HG03108 (cell line): Measurements from ENCODE around the gene RAD21L1.

ENCODE experiments used
- ATAC-seq: cut with Tn5 transposase; IDR thresholded peaks from one replicate; pipeline ENCODE4 v1.9.1; 2021; ENCODE audit warnings: moderate library complexity; ENCODE audit not compliant: unreplicated experiment

Gene RAD21L1

DNA sequence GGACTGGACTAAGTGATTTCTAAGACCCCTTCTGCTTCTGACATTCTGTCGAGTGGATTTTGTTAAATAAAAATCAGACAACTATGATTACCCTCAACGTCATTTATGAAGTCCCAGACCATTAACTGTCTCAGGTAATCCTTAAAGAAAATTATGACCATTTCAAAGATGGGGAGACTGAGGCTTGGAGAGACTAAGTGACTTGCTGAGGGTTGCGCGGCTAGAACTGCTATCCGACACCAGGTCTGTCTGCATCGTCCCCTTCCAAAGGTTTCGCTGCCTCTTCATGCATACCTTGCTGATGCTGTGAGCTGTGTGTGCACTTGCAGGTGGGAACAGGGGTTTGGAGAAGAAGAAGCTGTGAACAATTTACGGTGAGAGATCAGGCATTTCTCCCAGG is 43.4 kb downstream of the RAD21L1 start:
- no peak for ATAC-seq

DNA sequence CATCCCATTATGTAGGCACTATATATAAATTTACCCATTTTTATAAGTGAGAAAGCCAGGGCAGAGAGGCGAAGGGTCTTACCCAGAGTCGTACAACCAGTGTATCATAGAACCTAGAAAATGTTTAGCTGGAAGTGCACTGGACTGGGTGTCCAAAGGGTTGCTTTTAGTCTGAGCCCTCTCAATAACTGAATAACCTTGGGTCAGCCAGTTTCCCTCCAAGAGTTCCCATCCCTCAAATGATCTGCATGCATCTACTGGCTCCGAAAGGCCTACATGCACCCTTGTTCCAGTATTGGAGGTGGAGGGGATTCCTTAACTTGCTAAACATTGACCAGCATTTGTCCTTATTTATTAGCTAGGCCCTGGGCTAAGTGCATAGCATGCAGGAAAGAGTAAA is 44.0 kb downstream of the RAD21L1 start:
- no peak for ATAC-seq

DNA sequence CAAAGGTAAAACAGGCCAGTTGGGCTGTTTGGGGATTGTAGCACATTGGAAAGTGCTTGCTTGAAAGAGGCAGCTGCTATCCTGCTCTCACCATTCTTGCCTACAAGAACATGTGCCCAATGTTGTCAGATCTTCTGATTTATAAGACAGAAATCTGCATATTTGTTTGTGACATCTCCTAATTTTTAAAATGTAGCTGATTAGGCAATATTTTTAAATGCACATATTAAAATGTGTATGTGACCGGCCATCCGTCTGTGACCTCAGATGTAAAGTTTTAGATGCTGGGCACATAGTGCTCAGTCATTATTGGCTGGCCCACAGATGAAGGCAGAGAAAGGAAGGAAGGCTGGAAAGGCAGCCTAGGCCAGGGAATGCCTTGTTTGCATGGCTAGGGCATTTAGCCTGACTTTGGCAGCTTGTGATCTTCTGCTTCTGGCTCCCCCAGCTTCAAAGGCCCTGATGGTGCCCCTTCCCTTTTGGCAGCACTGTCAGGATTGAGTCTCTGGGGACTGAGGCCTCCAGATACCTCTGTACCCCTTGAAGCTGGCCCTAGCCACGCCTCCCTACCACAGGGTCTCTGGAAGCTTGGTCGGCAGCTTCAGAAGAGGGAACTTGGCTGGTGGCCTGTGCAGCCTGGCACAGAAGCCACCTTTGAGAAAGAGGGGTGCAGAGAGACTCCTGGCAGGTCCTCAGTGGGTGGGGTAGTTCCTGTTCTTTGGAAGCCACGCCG is 46.7 kb downstream of the RAD21L1 start:
- ATAC-seq: no peak

DNA sequence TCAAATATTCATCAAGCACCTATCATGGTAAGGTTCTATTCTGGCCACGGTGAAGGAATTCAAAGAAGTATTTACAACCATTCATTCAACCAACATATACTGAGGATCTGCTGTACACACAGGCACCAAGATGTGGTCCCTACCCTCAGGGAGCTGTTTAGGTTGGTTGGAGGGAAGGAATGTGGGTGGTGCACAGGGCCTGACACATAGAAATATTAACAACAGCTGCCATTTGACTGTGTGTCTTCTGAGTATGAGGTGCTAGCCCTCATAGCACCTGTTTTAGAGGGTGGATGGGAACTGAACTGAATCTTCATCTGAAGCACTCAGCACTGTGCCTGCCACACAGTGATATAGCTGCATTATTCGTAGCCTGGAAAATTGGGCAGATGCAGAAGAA is 47.5 kb downstream of the RAD21L1 start:
- ATAC-seq: no peak

DNA sequence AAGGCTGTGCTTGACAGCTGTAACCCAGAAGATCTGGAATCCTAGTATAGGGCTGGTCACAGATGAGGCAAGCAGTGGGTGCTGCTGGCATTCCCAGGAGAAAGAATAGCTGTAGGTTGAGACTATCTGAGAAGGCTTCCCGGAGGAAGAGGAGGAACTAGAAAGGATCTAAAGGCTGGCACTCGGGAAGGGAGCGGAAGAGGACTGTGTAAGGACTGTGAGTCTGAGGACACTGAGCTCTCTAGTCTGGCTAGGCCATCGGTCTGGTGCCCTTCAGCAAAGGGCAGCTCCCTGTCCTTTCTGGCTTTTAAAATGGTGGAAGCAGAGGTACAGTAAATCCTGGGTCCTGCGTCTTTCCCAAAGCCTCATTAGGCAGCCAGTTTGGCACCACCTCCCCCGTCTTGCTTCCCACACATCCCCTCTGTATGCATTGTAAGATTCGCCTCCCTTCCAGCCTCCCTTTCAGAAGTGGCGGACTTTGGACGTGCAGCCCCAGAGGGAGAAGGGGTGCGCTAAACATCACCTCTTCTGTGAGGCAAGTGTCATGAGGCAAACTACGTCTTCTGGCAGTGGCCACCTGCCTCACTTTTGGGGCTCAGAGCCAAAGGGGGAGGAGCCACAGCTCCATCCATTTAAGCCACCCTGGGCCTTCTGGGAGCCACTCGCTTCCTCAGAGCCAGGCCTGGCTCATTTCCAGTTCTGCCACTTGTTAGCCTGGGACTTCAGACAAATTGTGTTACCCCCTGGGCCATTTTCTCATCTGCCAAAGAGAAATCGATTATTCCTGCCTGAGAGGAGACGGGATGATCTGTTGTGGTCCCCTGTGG is 48.9 kb downstream of the RAD21L1 start:
- ATAC-seq: no peak

DNA sequence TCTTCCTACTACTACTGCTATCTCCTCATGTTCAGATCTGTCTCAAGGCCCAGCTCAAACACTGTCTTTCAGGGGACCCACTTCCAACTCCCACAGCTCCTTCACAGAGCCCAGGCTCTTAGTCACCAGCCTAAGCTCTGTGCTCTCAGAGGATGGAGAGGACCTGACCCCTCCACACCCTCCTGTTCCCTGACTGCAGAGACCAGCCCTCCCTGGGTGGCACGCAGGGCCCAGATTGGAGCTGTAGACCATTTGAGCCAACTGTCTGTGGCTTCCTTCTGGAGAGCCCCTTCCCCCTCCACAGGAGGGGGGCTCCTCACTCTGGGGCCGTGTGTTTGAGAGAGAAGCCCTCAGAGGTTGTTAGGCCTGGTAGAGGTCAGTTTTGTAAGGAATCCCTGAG is 50.1 kb downstream of the RAD21L1 start:
- no peak for ATAC-seq

DNA sequence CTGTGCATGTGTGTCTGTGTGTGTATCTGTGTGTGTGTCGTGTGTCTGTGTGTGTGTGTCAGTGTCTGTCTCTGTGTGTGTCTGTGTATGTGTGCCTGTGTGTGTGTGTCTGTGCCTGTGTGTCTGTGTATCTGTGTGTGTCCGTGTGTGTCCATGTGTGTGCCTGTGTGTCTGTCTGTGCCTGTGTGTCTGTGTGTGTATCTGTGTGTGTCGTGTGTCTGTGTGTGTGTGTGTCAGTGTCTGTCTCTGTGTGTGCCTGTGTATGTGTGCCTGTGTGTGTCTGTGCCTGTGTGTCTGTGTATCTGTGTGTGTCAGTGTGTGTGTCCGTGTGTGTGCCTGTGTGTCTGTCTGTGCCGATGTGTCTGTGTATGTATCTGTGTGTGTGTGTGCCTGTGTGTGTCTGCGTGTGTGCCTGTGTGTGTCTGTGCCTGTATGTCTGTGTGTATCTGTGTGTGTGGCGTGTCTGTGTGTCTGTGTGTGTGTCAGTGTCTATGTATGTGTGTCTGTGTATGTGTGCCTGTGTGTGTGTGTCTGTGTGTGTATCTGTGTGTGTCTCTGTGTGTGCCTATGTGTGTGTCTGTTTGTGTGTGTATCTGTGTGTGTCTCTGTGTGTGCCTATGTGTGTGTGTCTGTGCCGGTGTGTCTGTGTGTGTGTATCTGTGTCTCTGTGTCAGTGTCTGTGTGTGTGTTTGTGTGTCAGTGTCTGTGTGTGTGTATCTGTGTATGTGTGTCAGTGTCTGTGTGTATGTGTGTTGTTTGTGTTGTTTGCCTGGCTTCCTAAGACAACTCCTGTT is 51.9 kb downstream of the RAD21L1 start:
- no peak for ATAC-seq

DNA sequence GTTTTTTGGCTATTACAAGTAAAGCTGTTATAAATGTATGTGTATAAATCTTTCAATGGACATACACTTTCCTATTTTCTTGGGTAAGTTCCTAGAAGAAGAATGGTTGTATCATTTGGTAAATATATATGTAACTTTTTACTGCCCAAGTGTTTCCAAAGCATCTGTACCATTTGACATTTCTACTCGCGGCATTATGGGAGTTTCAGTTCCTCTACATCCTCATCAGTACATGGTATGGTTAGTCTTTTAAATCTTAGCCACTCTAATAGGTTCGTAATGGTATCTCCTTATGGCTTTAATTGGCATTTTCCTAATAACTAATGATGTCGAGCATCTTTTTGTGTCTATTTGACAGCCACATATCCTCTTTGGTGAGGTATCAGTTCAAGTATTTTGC is 53.1 kb downstream of the RAD21L1 start:
- no peak for ATAC-seq

DNA sequence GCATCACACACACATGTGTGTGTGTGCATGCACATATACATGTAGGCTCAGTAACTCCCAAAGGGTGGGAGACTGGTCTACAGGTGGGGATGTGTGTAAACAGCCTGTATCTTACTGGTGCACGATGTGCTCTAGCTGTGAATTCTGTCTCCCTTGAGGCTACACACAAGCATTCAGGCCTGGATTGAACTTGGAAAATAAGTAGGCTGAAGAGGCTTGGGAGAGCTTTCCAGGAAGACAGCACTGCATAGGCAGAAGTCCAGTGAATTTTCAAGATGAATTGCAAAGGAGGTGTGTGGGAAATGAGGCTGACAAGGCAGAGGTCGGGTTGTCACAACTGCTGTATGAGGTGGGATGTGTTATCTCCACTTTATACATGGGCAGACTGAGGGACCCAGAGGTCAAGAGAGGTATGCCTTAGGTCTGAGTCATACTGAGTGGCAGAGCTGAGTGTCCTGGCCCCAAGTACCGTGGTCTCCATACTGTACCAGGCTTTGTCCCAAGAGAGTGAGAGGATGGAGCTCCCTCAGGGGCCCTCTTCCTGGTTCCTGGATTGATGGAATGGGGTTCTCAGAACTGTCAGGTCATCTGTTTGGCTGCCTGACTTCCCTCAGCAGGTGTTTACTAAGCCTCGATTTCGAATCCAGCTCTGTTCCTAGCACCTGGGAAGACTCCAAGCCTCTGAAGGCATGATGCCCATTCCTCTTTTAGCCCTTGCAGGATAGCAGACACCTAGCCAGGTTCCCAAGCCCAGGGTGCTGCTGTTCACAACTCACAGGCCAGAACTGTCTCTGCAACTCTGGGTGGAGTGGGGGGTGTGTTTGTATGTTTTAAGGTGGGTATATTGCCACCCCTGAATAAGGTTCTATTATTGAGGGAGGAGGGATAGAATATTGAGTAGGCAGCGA is 54.6 kb downstream of the RAD21L1 start:
- no peak for ATAC-seq

DNA sequence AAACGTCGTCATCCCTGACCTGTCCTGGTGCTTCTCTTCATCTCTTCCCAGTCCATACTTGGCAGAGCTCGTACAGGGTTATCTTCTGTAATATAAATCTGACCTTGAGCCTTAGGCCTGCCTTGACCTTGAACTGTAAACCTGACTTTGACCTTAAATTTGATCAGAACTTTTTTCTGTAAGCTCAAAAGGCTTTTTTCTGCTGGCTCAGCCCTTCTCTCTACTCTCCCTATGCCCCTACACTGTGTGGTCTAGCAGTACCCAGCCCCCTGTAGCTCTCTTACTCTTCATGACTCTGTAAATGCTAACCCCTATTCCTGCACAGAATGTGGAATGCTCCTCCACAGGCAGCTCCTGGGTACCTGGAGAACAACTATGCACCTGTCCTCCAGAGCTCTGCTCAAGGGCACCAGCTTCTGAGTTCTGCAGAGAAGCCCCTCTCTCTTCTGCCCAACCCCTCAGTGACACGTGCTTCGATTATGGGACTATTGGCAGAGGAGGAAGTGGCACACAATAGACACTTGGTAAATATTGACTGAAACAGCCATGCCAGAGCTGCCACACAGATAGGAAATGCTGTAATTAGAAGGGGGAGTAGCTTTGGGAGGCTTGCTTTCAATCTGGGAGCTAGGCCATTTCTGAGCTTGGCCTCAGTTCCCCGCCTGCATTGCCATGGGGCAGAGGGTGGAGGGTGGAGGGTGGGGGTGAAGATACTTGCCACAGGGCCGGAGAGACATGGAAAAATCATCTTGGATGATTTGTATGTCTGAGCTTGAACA is 55.6 kb downstream of the RAD21L1 start:
- ATAC-seq: no peak

DNA sequence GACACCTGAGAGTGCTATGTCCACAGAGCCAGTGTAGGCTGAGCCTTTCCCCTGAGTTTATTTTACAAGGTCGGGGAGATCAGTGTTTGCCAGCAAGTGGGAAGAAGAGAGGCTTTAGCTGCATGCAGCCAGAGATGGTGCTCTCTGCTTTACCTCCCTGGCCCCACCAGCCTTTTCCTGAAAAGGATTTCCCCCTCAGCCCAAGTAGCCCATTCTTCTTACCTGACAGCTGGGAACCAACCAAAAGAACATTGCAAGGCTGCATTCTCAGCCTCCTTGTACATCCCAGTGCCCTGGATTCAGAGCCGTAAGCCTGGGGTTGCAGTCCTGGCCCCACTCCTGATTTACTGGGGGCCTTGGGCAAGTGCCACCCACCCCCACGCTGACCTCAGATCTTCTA is 57.1 kb downstream of the RAD21L1 start:
- no peak for ATAC-seq

DNA sequence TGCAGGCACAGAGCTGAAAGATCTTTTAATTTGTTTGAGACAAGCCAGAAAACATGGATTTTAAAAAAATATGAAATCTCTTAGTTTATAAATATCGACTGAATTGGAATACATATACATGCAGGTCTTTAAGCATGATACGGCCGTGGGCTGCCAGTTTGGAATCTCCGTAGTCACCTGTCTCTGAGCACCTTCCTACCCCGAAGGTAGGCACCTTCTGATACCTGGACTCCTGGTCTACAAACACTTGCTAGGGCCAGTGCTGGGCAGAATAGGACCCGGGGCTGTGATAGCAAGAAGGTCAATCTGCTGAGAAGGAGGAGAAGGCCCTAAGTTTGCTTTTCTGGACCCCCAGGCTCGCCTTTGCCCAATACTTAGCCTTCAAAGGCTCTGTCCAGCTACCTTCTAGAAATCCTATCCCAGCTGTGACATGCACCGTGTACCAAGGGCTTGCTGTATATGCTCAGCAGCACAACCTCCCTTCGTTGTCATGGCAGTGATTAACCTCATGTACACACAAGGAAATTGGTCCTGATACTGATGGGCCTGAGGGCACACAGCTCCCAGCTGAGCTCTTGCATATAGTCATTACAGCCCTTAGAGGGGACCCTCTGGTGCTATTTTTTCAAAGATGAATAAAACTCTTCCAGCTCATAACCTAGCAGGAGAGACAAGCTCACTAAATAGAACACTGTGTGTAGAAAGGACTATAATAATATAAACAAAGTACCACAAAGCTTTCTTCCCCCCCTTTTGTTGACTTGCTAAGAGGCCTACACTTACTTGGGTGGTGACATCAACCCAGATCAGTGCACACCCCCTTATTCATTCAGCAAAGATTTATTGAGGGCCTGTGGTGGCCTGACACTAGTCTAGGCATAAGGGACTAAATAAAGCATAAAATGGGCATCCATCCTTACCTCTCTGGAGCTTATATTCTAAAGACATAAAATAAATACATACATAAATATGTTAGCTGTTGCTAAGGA is 58.0 kb downstream of the RAD21L1 start:
- no peak for ATAC-seq

DNA sequence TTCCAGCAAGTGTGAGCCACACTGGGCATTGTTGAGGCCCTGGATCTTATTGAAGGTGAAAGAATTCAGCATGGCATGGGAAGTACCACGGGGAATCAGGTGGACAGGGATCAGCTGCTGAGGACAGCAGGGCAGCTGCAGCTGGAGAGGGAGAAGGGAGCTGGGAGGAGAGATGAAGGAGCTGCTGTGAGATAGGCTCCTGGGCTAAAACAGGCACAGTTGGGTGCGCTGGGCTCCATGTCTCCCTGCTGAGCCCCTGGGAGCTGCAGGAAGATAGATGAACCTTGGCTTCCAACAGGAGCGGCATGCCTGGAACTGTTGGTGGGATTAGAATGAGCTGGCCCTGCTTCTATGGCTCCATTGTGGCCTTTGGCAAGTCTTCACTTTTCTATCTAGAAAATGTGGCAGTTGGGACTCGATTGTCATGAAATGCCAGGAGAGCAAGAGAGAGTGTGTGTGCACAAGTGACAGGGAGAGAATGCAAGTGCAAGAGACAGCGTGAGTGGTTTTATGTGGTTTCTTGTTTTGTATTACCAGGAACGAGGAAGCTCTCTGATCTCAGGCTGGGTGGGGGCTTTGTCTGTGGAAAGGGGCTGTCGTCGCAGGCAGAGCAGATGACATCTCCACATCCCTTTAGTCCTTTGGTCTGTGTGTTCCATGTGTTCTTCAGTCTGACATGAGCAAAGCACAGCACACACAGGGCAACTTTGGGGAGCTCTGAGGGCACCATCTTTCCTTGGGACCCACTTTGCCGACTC is 60.6 kb downstream of the RAD21L1 start:
- no peak for ATAC-seq

DNA sequence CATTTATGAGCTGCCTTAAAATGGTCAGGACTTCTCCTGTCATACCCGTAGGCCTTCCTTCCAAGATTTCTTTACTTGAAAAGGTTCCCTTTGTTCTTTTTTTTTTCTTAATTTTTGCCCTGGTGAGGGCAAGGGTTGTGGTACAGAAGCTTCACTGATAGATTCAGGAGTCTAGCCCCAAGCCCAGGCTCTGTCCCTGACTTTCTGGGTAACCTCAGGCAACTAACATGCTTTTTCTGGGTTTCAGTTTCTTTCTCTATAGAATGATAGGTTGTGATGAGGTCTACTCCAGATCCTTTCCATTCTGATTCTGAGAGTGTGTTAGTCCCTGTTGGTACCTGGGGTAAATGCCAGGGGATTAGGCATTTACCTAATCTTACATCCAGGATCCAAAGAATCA is 61.5 kb downstream of the RAD21L1 start:
- no peak for ATAC-seq

DNA sequence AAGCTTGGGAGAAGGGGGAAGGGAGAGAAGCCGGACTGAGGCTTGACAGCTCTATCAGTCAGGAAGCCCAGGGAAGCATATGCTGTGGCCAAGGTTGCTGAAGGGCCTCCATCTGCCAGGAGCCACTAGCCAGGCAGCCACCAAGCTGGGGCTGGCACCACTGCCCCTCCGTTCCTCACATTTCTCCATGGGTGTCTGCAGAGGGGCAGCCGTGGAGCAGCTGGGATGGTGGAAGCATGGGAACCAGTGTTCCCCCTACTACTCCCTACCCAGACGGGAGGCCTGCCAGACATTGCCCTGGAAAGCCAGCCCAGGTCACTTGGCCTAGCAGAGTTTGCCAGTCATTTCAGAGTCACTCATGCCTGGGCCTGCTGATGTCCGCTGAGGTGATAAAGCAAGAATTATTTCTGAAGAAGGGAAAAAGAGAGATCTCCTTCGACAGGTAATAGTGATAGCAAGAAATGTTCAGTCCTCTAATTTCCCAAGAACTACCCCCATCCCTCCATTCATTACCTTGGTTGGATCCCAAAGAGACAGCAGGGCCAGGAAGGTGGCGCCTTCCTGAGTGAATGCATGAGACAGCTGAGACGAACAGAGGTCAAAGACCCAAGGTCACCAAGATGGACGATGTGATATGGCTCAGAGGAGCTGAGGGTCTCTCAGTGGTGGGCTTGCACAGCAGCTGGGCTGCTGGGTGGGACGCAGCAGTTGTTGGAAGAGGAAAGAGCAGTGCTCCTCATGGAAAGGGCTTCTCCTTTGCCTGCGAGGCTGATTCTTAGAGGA is 62.1 kb downstream of the RAD21L1 start:
- no peak for ATAC-seq

DNA sequence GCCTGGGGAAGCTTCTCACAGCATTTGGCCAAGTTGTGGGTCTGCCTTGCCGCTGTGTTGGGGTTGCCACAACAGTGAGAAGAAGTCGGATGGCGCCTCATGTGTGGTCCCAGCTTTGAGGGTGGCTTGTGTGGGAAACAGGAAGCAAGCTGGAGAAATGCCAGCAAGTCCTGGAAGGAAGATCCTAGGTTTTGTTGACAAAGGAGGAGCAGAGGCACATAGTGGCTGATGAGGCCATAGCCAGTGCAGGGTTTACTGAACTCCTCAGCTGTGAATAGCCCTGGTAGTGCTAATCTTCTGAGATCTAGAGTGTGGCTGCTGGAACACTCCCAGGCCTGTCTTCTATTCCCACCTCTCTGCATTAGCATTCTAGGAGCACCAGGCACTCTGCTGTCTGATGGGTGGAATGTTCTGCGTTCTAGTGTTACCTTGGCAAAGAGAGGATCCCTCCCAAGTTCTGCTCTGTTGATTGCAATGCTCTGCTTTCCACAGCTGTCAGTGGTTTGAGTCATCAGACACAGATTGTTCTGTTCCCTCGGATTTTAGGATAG is 65.4 kb downstream of the RAD21L1 start:
- ATAC-seq: no peak

DNA sequence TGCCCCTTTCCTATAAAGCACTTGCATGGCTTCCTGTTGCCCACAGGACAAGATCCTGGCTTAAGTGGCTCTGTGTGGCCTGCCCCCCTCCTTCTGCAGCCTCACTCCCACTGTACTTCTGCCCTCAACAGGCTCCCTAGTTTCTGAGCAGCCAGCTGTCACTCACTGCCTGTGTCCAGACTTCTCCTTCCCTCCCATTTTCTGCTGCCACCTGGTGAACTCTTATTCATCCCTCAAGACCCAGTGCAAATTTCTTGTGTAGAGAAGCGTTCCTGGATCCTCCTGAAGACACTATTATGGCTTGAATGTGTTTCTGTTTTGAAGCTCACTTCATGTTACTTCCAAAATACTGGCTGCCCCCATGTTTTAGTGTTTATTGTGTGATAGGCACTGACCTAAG is 66.8 kb downstream of the RAD21L1 start:
- ATAC-seq: no peak
